Fibroblast of lung (primary cell): ENCODE data around the gene ARPC5L. TPM values are rescaled to one million over a fixed set of nuclear protein-coding genes. Genes with fewer than 3 reads are reported as not detected.

ENCODE experiments used
- DNase-seq, 2 donors: peaks; one replicate each; pipeline versions ENCODE4 v3.0.0 to v3.0.0-alpha.2; 2010; ENCODE audit warnings: low read depth in 2 of 2
- H2AFZ ChIP-seq: 2 replicates; pipeline ENCODE4 v1.5.1; 2012; ENCODE audit warnings: low read length, control low read depth, inconsistent platforms
- H3K27ac ChIP-seq: 2 replicates; pipeline ENCODE4 v1.5.1; 2011; ENCODE audit warnings: low read length, control low read depth; ENCODE audit not compliant: insufficient read depth
- H3K27me3 ChIP-seq: 2 replicates; pipeline ENCODE4 v1.5.1; 2011; ENCODE audit warnings: mild to moderate bottlenecking, low read length; ENCODE audit not compliant: control insufficient read depth, insufficient read depth
- H3K36me3 ChIP-seq: 2 replicates; pipeline ENCODE4 v1.5.1; 2011; ENCODE audit warnings: low read length; ENCODE audit not compliant: control insufficient read depth, insufficient read depth
- H3K4me1 ChIP-seq: 2 replicates; pipeline ENCODE4 v1.5.1; 2011; ENCODE audit warnings: low read length; ENCODE audit not compliant: control insufficient read depth, insufficient read depth; ENCODE audit errors: extremely low read depth
- H3K4me2 ChIP-seq: 2 replicates; pipeline ENCODE4 v1.5.1; 2011; ENCODE audit warnings: low read length, control low read depth; ENCODE audit not compliant: insufficient read depth; ENCODE audit errors: extremely low read depth
- H3K4me3 ChIP-seq, 4 experiments: fragments of 200-600 bp in 1 of 4; sonication (generic) in 1 of 4; replicated peaks in 1 of 4; 2 replicates each; pipeline ENCODE4 v1.5.1; 2011 to 2016; ENCODE audit warnings: low read length in 4 of 4, low read depth in 3 of 4, mild to moderate bottlenecking in 3 of 4, control low read depth in 2 of 4, inconsistent platforms in 1 of 4, mixed read lengths in 1 of 4; ENCODE audit not compliant: insufficient read depth in 1 of 4; ENCODE audit errors: control extremely low read depth in 1 of 4
- H3K79me2 ChIP-seq: 2 replicates; pipeline ENCODE4 v1.5.1; 2012; ENCODE audit warnings: mild to moderate bottlenecking, low read length, inconsistent platforms; ENCODE audit not compliant: control insufficient read depth, insufficient read depth
- H3K9ac ChIP-seq: 2 replicates; pipeline ENCODE4 v1.5.1; 2011; ENCODE audit warnings: mild to moderate bottlenecking, low read length, control low read depth; ENCODE audit not compliant: insufficient read depth
- H3K9me3 ChIP-seq: 2 replicates; pipeline ENCODE4 v1.5.1; 2012; ENCODE audit warnings: low read depth, low read length; ENCODE audit not compliant: control insufficient read depth, insufficient read depth
- H4K20me1 ChIP-seq: 2 replicates; pipeline ENCODE4 v1.5.1; 2011; ENCODE audit warnings: low read length; ENCODE audit not compliant: control insufficient read depth, insufficient read depth; ENCODE audit errors: extremely low read depth
- CTCF ChIP-seq, 2 donors: IDR thresholded peaks in 1 of 2; conservative IDR thresholded peaks in 1 of 2; 1 replicate in 1 of 2; 2 replicates in 1 of 2; pipeline ENCODE4 v1.5.1; 2011 to 2012; ENCODE audit warnings: low read length in 2 of 2, control low read depth in 1 of 2, inconsistent platforms in 1 of 2, low read depth in 1 of 2, mild to moderate bottlenecking in 1 of 2
- EZH2 ChIP-seq: IDR thresholded peaks from 2 replicates; pipeline ENCODE4 v1.5.1; 2012; ENCODE audit warnings: low read length, control low read depth, mild to moderate bottlenecking; ENCODE audit errors: missing control alignments
- polyA plus RNA-seq, 2 donors: library from polyadenylated mRNA; depleted of rRNA in 1 of 2; stranded (reverse) in 1 of 2; unstranded in 1 of 2; fragments of >200 nt; gene quantifications; 2 replicates each; pipeline ENCODE4 v1.2.1, GENCODE V29; 2011 to 2012; ENCODE audit warnings: missing spikeins in 1 of 2
- total RNA-seq: library from RNA; depleted of rRNA; stranded (reverse); fragments of >200 nt; gene quantifications from 2 replicates; pipeline ENCODE4 v1.2.1, GENCODE V29; 2014

Gene ARPC5L
- total and polyA plus RNA-seq, 2 donors (not counting 1 experiment from before 2014, with no cell fraction given), result 13.2 to 48.9 TPM

GRCh38 chr9:124869466-124869985 lies 7.6 kb downstream of the ARPC5L start:
- DNase-seq, result peak in 1 of 2 donors; percentile 20
- no peak overlapping the region for H2AFZ ChIP-seq

GRCh38 chr9:124869986-124870560 lies 8.1 kb downstream of the ARPC5L start:
- peak; percentile 35 to 41 for DNase-seq
- Histone ChIP-seq H3K79me2 (peaks cover 65% of the 10 kb centered on the region), H3K4me3 (peak overlapping the region; percentile 77 to 90 (median 87)), H3K36me3 (peaks cover 14% of the 10 kb centered on the region), H3K4me1 (peaks cover 16% of the 10 kb centered on the region), H4K20me1 (no peaks in the 10 kb centered on the region), H3K4me2 (peak overlapping the region; percentile 99), H3K9me3 (no peaks in the 10 kb centered on the region), H3K9ac (peak overlapping the region; percentile 94), H3K27ac (peak overlapping the region; percentile 88), H3K27me3 (no peaks in the 10 kb centered on the region), H2AFZ (no peak overlapping the region)
- no peak for TF ChIP-seq EZH2

More at GRCh38 chr9:124869466-124869985, 7.6 kb downstream of the ARPC5L start:
- Histone ChIP-seq H3K27me3 (no peaks in the 10 kb centered on the region), H3K4me1 (peaks cover 16% of the 10 kb centered on the region), H3K9me3 (no peaks in the 10 kb centered on the region), H3K27ac (peak overlapping the region; percentile 88), H3K4me3 (peak overlapping the region; percentile 77 to 90 (median 87)), H3K4me2 (peak overlapping the region; percentile 99), H3K79me2 (peaks cover 59% of the 10 kb centered on the region), H4K20me1 (no peaks in the 10 kb centered on the region), H3K9ac (peak overlapping the region; percentile 94), H3K36me3 (peaks cover 10% of the 10 kb centered on the region)
- TF ChIP-seq EZH2 (no peak), CTCF (conservative IDR thresholded peaks at IDR 0.05 in 1 of 2, IDR thresholded peaks at IDR 0.05 in 1 of 2; ENCODE audit: low read depth in 1 of 2, low read length in 2 of 2) (no peak)

GRCh38 chr9:124870723-124871122 lies 8.8 kb downstream of the ARPC5L start:
- peak overlapping the region; percentile 77 to 90 (median 87) for H3K4me3 ChIP-seq
- H2AFZ ChIP-seq, result no peak overlapping the region
- peaks cover 16% of the 10 kb centered on the region for H3K4me1 ChIP-seq
- no peak for DNase-seq
- H3K9me3 ChIP-seq, result no peaks in the 10 kb centered on the region
- H3K4me2 ChIP-seq, result peak overlapping the region; percentile 99
- no peaks in the 10 kb centered on the region for H4K20me1 ChIP-seq
- peak overlapping the region; percentile 88 for H3K27ac ChIP-seq
- H3K27me3 ChIP-seq, result no peaks in the 10 kb centered on the region
- peaks cover 71% of the 10 kb centered on the region for H3K79me2 ChIP-seq
- TF ChIP-seq EZH2 (no peak), CTCF (conservative IDR thresholded peaks at IDR 0.05 in 1 of 2, IDR thresholded peaks at IDR 0.05 in 1 of 2; ENCODE audit: low read depth in 1 of 2, low read length in 2 of 2) (no peak)
- H3K9ac ChIP-seq, result peak overlapping the region; percentile 94
- peaks cover 20% of the 10 kb centered on the region for H3K36me3 ChIP-seq
